SK-N-MC (cell line): ENCODE results near the gene TYW1B.

Source experiments
- EZH2 ChIP-seq: fragments of 200-600 bp; sonication (generic); IDR thresholded peaks from one replicate; pipeline ENCODE4 v1.6.1; 2017; ENCODE audit warnings: antibody characterized with exemption
- FOXP2 ChIP-seq: optimal IDR thresholded peaks from 2 replicates; pipeline ENCODE3; 2011; ENCODE audit warnings: mild to moderate bottlenecking, moderate library complexity; ENCODE audit not compliant: insufficient read depth; ENCODE audit errors: extremely low read length, control extremely low read depth
- POLR2AphosphoS5 ChIP-seq: IDR thresholded peaks from 2 replicates; pipeline ENCODE4 v1.6.1; 2012; ENCODE audit warnings: mild to moderate bottlenecking, low read depth, low read length, borderline replicate concordance

DNA sequence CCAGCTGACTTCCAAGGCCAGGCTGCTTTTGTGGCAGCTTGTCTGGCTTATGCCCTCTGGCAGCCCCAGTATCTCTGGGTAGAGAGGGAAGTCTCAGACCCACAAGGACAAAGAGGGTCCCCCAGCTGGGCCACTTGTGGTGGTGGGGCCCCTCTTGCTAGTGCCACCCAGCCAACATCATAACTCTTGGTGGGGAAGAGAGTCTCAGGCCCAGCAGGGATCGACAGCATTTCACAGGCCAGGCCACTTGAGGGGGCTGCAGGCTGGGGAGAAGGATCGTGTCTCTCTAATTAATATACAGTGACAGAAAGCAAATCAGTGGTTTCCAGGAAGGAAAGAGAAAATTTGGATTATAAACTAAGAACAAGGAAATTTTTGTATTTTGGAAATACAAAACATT lies 76.0 kb downstream of the TYW1B start:
- no peak for TF ChIP-seq POLR2AphosphoS5
- no peak for TF ChIP-seq EZH2
- TF ChIP-seq FOXP2: no peak
